HEK293T (cell line): ENCODE results near the gene HMX2.
A peak's percentile ranks its signal among the peaks of the same experiment; 100 is the strongest.

Source experiments
- CTCF ChIA-PET: fragments of 350-600 bp; formaldehyde crosslinking; extraction: SDS; loops from one replicate; lab custom pipeline; 2021; ENCODE audit warnings: antibody characterized with exemption, inconsistent platforms; lab: Yijun Ruan, JAX
- POLR2A ChIA-PET: fragments of 350-600 bp; formaldehyde crosslinking; extraction: SDS; loops from one replicate; lab custom pipeline; 2020; ENCODE audit warnings: antibody characterized with exemption, inconsistent platforms; lab: Yijun Ruan, JAX
- DNase-seq: peaks from one replicate; pipeline ENCODE4 v3.0.0; 2012; ENCODE audit warnings: mixed read lengths; ENCODE audit errors: extremely low spot score
- ARNT ChIP-seq: fragments of 450-650 bp; IDR thresholded peaks from 2 replicates; pipeline ENCODE4 v1.6.1; 2017; ENCODE audit warnings: mild to moderate bottlenecking
- BHLHE40 ChIP-seq: fragments of 450-650 bp; IDR thresholded peaks from 2 replicates; pipeline ENCODE4 v1.6.1; 2016; ENCODE audit warnings: mild to moderate bottlenecking, moderate library complexity, borderline replicate concordance
- CTBP1 ChIP-seq: fragments of 450-650 bp; IDR thresholded peaks from 2 replicates; pipeline ENCODE4 v1.6.1; 2016; ENCODE audit warnings: borderline replicate concordance
- ELF4 ChIP-seq: fragments of 450-650 bp; IDR thresholded peaks from 2 replicates; pipeline ENCODE4 v1.6.1; 2017; ENCODE audit warnings: antibody characterized with exemption
- FOXA1 ChIP-seq: fragments of 450-650 bp; IDR thresholded peaks from 2 replicates; pipeline ENCODE4 v1.6.1; 2016; ENCODE audit warnings: mild to moderate bottlenecking
- FOXK2 ChIP-seq: fragments of 450-650 bp; IDR thresholded peaks from 2 replicates; pipeline ENCODE4 v1.6.1; 2016; ENCODE audit warnings: mild to moderate bottlenecking
- FOXM1 ChIP-seq: fragments of 450-650 bp; IDR thresholded peaks from 2 replicates; pipeline ENCODE4 v1.6.1; 2017; ENCODE audit warnings: mild to moderate bottlenecking, borderline replicate concordance
- HDGF ChIP-seq: fragments of 450-650 bp; IDR thresholded peaks from 2 replicates; pipeline ENCODE4 v1.6.1; 2017; ENCODE audit warnings: antibody characterized with exemption, borderline replicate concordance
- L3MBTL2 ChIP-seq: fragments of 450-650 bp; conservative IDR thresholded peaks from 2 replicates; pipeline ENCODE4 v1.6.1; 2016; ENCODE audit warnings: mild to moderate bottlenecking
- LEF1 ChIP-seq: fragments of 450-650 bp; IDR thresholded peaks from 2 replicates; pipeline ENCODE4 v1.6.1; 2017; ENCODE audit warnings: mild to moderate bottlenecking, borderline replicate concordance
- NFRKB ChIP-seq: fragments of 450-650 bp; IDR thresholded peaks from 2 replicates; pipeline ENCODE4 v1.6.1; 2016; ENCODE audit warnings: mild to moderate bottlenecking, moderate library complexity
- SP1 ChIP-seq: fragments of 450-650 bp; IDR thresholded peaks from 2 replicates; pipeline ENCODE4 v1.6.1; 2017
- SUZ12 ChIP-seq: fragments of 450-650 bp; IDR thresholded peaks from 2 replicates; pipeline ENCODE4 v1.6.1; 2016; ENCODE audit warnings: mild to moderate bottlenecking
- TARDBP ChIP-seq: fragments of 450-650 bp; IDR thresholded peaks from 2 replicates; pipeline ENCODE4 v1.6.1; 2016
- ZNF384 ChIP-seq: fragments of 450-650 bp; IDR thresholded peaks from 2 replicates; pipeline ENCODE4 v1.6.1; 2016
- TF ChIP-seq, protein P1 (sequence below): fragments of 450-650 bp; IDR thresholded peaks from 2 replicates; pipeline ENCODE4 v1.6.1; 2016

The HMX2 gene, protein sequence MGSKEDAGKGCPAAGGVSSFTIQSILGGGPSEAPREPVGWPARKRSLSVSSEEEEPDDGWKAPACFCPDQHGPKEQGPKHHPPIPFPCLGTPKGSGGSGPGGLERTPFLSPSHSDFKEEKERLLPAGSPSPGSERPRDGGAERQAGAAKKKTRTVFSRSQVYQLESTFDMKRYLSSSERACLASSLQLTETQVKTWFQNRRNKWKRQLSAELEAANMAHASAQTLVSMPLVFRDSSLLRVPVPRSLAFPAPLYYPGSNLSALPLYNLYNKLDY

DNA sequence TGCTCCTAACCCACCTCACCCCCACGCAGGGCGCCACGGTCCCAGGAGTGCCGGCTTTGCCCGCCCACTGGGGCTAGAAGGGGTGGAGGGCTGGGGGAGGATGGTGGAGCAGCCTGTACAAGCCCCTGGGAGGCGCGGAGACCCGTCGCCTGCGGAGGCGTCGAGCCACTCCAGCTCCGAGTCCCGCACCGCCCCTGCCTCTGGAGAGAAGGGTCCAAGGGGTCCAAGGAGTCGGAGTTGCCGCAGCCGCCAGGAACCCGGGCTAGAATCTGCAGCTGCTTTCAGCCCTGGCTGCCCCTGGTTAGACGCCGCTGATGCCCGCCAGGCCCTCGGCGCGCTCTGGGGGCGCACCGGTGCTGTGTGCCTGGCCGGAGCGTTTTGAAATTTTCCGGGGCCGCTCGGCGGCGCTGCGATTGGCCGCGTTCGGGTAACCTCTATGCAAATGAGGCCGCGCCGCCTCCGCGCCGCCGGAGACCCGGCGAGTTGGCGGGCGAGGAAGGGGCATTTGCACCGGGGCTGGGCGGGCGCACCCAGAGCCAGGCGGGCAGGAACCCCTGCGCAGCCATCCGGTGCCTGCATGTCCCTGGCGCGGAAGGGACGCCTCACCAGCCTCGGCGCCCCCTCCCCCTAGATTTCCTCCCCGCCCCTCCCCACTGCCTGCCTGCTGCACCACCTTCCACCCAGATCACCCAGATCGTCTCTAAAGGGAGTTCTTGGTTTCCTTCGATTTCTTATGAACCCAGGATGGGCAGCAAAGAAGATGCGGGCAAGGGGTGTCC, at the start of gene HMX2:
HMX2 (plus strand) TSS at position 502 of the 779 bp plus-strand sequence; CDS start at position 745, 243 bp downstream.
- TF ChIP-seq ARNT (no peak), ZNF384 (no peak), SP1 (no peak), BHLHE40 (no peak), L3MBTL2 (peak; percentile 68)
- DNase-seq, result peak; percentile 48
- ChIA-PET CTCF (no interaction called here), POLR2A (no interaction called here)

DNA sequence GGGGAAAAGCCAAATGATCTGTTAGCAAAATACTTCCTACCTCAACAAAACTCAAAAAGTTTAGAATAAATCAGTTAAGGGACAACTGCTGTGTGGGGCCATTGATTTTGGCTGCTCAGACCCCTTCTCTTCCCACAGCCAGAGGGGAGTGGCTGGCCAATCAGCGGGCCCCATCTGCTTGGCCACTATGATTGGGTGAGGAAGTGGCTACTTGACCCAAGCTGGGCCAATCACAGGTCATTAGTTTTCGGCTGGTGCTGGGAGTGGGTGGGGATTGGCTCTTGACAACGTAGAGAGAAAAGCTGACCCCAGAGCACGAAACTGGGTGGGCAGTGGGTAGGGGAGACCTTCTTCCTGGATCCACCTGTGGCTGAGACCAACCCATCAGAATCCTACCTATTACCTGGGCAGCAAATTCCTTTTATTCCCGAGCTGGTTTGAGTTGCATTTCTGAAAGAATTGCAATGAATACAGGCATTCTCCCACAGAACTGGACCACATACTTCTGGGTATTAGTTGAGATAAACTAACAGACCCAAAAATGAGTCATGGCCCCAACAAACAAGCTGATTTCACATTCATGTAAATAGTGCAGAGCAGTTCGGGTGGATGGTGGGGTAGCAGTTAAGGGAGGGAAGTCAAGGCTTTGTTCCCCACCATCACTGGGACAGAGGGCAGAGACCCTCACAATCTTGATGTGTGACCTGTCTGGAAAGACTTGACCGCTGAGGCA, 47.7 kb upstream of the HMX2 start:
- no peak for DNase-seq
- ChIA-PET POLR2A (no interaction called here), CTCF (no interaction called here)
- TF ChIP-seq, protein P1, sequence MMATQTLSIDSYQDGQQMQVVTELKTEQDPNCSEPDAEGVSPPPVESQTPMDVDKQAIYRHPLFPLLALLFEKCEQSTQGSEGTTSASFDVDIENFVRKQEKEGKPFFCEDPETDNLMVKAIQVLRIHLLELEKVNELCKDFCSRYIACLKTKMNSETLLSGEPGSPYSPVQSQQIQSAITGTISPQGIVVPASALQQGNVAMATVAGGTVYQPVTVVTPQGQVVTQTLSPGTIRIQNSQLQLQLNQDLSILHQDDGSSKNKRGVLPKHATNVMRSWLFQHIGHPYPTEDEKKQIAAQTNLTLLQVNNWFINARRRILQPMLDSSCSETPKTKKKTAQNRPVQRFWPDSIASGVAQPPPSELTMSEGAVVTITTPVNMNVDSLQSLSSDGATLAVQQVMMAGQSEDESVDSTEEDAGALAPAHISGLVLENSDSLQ, result no peak
- no peak for TF ChIP-seq ZNF384
- TF ChIP-seq ELF4, result no peak
- no peak for TF ChIP-seq CTBP1
- no peak for TF ChIP-seq ARNT
- no peak for TF ChIP-seq HDGF
- TF ChIP-seq SUZ12, result no peak
- TF ChIP-seq LEF1, result no peak
- no peak for TF ChIP-seq L3MBTL2
- no peak for TF ChIP-seq TARDBP
- TF ChIP-seq FOXM1, result no peak
- TF ChIP-seq SP1, result no peak
- no peak for TF ChIP-seq BHLHE40
- TF ChIP-seq FOXK2, result no peak
- TF ChIP-seq NFRKB, result no peak
- TF ChIP-seq FOXA1, result no peak

DNA sequence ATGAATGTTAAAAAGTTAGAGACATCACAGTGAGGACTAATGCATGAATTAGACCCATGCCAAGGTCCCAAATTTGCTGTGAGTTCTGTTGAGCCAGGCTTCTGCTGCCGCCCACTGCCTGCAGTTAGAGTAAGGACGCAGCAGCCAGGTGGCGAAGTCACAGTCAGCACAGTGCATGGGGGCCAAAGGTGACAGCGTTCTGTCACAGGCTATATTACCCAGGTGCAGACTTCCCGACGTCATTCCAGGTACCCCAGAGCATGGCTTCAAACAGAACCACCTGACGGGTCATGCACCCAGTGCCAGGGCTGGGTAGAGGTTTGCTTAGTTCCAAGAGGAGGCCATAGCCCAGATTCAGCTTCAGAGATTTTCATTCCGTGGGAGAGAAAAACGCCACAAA, 46.1 kb upstream of the HMX2 start:
- no peak for DNase-seq
- ChIA-PET CTCF (interaction anchor here (0.9 kb wide), 1 partner anchor 31 kb away, joined by 4 read pairs; no protein-coding TSS in a partner anchor), POLR2A (interaction anchor here (1.4 kb wide), 1 partner anchor 52 kb away, joined by 5 read pairs; the partner anchor contains the start of gene BUB3)
- no peak for TF ChIP-seq FOXA1
- TF ChIP-seq ELF4, result no peak
- no peak for TF ChIP-seq ARNT
- TF ChIP-seq NFRKB, result no peak
- TF ChIP-seq L3MBTL2, result no peak
- no peak for TF ChIP-seq ZNF384
- no peak for TF ChIP-seq SP1
- TF ChIP-seq SUZ12, result no peak
- TF ChIP-seq, protein P1, result no peak
- TF ChIP-seq BHLHE40, result no peak

DNA sequence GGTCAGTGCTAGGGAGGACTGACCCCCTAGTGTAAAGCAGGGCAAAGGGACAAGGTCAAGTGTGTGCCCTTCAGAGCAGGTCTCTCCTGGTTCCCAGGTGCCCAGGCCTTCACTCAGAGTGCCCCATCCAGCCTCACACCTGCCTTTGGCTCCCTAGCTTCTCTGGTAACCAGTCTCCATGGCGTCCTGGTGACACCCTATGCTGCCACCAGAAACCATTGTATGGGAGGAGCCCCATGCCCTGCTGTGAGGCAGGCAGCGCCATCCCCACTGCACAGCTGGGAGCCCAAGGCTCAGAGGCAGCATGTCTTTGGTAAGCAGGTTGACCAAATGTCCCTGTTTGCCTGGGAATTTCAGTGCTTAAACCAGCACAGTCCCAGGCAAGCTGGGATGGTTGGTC, 45.3 kb upstream of the HMX2 start:
- no peak for DNase-seq
- ChIA-PET CTCF (interaction anchor here (0.9 kb wide), 1 partner anchor 30 kb away, joined by 4 read pairs; no protein-coding TSS in a partner anchor), POLR2A (interaction anchor here (1.4 kb wide), 1 partner anchor 51 kb away, joined by 5 read pairs; the partner anchor contains the start of gene BUB3)
- no peak for TF ChIP-seq ELF4
- no peak for TF ChIP-seq ARNT
- no peak for TF ChIP-seq BHLHE40
- no peak for TF ChIP-seq FOXK2
- TF ChIP-seq NFRKB, result no peak
- TF ChIP-seq SP1, result no peak
- TF ChIP-seq FOXM1, result no peak
- no peak for TF ChIP-seq FOXA1
- TF ChIP-seq ZNF384, result no peak
- TF ChIP-seq L3MBTL2, result no peak
- TF ChIP-seq SUZ12, result no peak
- no peak for TF ChIP-seq LEF1
- TF ChIP-seq TARDBP, result no peak
- TF ChIP-seq, protein P1, result no peak
- TF ChIP-seq HDGF, result no peak
- TF ChIP-seq CTBP1, result no peak

DNA sequence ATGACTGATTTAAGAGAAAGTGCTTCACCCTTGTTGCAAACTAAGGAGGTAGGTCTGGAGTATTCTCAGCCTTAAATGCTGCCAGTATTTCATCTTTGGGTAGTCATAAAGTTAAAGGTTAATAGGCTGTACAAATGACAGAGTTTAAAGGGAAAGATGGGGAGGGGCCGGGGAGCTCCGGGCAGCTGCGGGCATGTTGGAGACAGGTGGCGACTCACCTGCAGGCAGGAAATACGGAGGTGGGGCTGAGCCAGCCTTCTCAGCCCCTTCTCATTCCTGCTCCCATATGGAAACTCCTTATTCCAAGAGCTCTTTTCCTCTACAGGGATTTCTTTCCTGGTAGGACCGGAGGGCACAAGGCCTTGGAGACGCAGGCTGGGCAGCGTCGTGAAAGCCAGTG, 44.0 kb upstream of the HMX2 start:
- ChIA-PET CTCF (no interaction called here), POLR2A (no interaction called here)
- no peak for DNase-seq
- no peak for TF ChIP-seq FOXA1
- TF ChIP-seq CTBP1, result no peak
- no peak for TF ChIP-seq TARDBP
- TF ChIP-seq FOXM1, result no peak
- no peak for TF ChIP-seq BHLHE40
- TF ChIP-seq L3MBTL2, result no peak
- no peak for TF ChIP-seq NFRKB
- TF ChIP-seq LEF1, result no peak
